ENCODE data around the gene AQP2.

Gene AQP2

GRCh38 chr12:49965836-49966235 lies 15.3 kb downstream of the AQP2 start:
- no peak overlapping the region for H3K4me3 ChIP-seq (ENCODE audit: control insufficient read depth in 1 of 7, extremely low read depth in 1 of 7, insufficient read depth in 4 of 7, low read depth in 2 of 7, low read length in 6 of 7)
- no peaks in the 10 kb centered on the region for H3K9me3 ChIP-seq (ENCODE audit: control extremely low read depth in 1 of 5, control insufficient read depth in 4 of 5, insufficient read depth in 2 of 5, low read depth in 1 of 5, low read length in 4 of 5)
- ChIA-PET CTCF (interaction anchor here (0.8 to 12.6 kb wide), 24 partner anchors 7 to 199 kb away, joined by 3 to 209 read pairs (median 17); partner anchors contain the start of genes COX14 and RACGAP1), POLR2A (no interaction called here)
- no peaks in the 10 kb centered on the region for H3K36me3 ChIP-seq (ENCODE audit: control insufficient read depth in 4 of 4, insufficient read depth in 4 of 4, low read length in 3 of 4)
- H3K27ac ChIP-seq (ENCODE audit: insufficient read depth in 1 of 2, low read depth in 1 of 2, low read length in 2 of 2, poor library complexity in 1 of 2, severe bottlenecking in 2 of 2): no peak overlapping the region
- H3K4me1 ChIP-seq (ENCODE audit: control extremely low read depth in 1 of 4, control insufficient read depth in 4 of 4, insufficient read depth in 4 of 4, low read length in 3 of 4): peaks cover 0 to 41% (median 34%) of the 10 kb centered on the region in 4 experiments
- no peak for DNase-seq
- WGBS (ENCODE audit: insufficient coverage): 67% methylated on average over 5 of the region's 6 CpGs
- peaks cover 0 to 62% (median 17%) of the 10 kb centered on the region in 5 experiments for H3K27me3 ChIP-seq (replicated peaks in 2 of 5; ENCODE audit: control insufficient read depth in 4 of 5, insufficient read depth in 5 of 5, low read length in 4 of 5)

GRCh38 chr12:49966511-49967041 lies 16.0 kb downstream of the AQP2 start:
- Histone ChIP-seq H3K4me1 (ENCODE audit: control extremely low read depth in 1 of 4, control insufficient read depth in 4 of 4, insufficient read depth in 4 of 4, low read length in 3 of 4) (peaks cover 0 to 34% (median 29%) of the 10 kb centered on the region in 4 experiments), H3K27me3 (replicated peaks in 2 of 5; ENCODE audit: control insufficient read depth in 4 of 5, insufficient read depth in 5 of 5, low read length in 4 of 5) (peaks cover 0 to 54% (median 17%) of the 10 kb centered on the region in 5 experiments), H3K36me3 (ENCODE audit: control insufficient read depth in 4 of 4, insufficient read depth in 4 of 4, low read length in 3 of 4) (no peaks in the 10 kb centered on the region), H3K27ac (ENCODE audit: insufficient read depth in 1 of 2, low read depth in 1 of 2, low read length in 2 of 2, poor library complexity in 1 of 2, severe bottlenecking in 2 of 2) (no peak overlapping the region), H3K9me3 (ENCODE audit: control extremely low read depth in 1 of 5, control insufficient read depth in 4 of 5, insufficient read depth in 2 of 5, low read depth in 1 of 5, low read length in 4 of 5) (no peaks in the 10 kb centered on the region), H3K4me3 (ENCODE audit: control insufficient read depth in 1 of 7, extremely low read depth in 1 of 7, insufficient read depth in 4 of 7, low read depth in 2 of 7, low read length in 6 of 7) (no peak overlapping the region)
- 29% methylated on average over 14 of the region's 16 CpGs for WGBS (ENCODE audit: insufficient coverage)
- CTCF ChIA-PET: interaction anchor here (0.8 to 12.6 kb wide), 29 partner anchors 8 to 199 kb away, joined by 3 to 209 read pairs (median 12); partner anchors contain the start of genes AQP2, COX14 and RACGAP1
- POLR2A ChIA-PET: interaction anchor here (1.1 to 1.3 kb wide), 2 partner anchors 14 to 100 kb away, joined by 3 to 4 read pairs; no protein-coding TSS in a partner anchor
- no peak for DNase-seq

- H3K27me3 ChIP-seq (replicated peaks in 2 of 5; ENCODE audit: control insufficient read depth in 4 of 5, insufficient read depth in 5 of 5, low read length in 4 of 5): peaks cover 0 to 50% (median 17%) of the 10 kb centered on the region in 5 experiments
- no peaks in the 10 kb centered on the region for H3K36me3 ChIP-seq (ENCODE audit: control insufficient read depth in 4 of 4, insufficient read depth in 4 of 4, low read length in 3 of 4)
- under 1% methylated on average over 28 of the region's 40 CpGs for WGBS (ENCODE audit: insufficient coverage)
- no peak overlapping the region for H3K27ac ChIP-seq (ENCODE audit: insufficient read depth in 1 of 2, low read depth in 1 of 2, low read length in 2 of 2, poor library complexity in 1 of 2, severe bottlenecking in 2 of 2)
- ChIA-PET CTCF (interaction anchor here (0.6 to 12.6 kb wide), 35 partner anchors 9 to 284 kb away, joined by 3 to 209 read pairs (median 11); partner anchors contain the start of genes AQP2 and RACGAP1), POLR2A (interaction anchor here (0.6 to 1.3 kb wide), 3 partner anchors 13 to 99 kb away, joined by 3 to 4 read pairs (median 3); no protein-coding TSS in a partner anchor)
- no peaks in the 10 kb centered on the region for H3K9me3 ChIP-seq (ENCODE audit: control extremely low read depth in 1 of 5, control insufficient read depth in 4 of 5, insufficient read depth in 2 of 5, low read depth in 1 of 5, low read length in 4 of 5)
- peak; percentile 85 to 92 (median 90) for DNase-seq
- H3K4me1 ChIP-seq (ENCODE audit: control extremely low read depth in 1 of 4, control insufficient read depth in 4 of 4, insufficient read depth in 4 of 4, low read length in 3 of 4): peaks cover 0 to 32% (median 28%) of the 10 kb centered on the region in 4 experiments
- H3K4me3 ChIP-seq (ENCODE audit: control insufficient read depth in 1 of 7, extremely low read depth in 1 of 7, insufficient read depth in 4 of 7, low read depth in 2 of 7, low read length in 6 of 7): peak overlapping the region in 6 of 7 experiments; percentile 33 to 72 (median 56)
Measured at GRCh38 chr12:49967042-49967776, 16.7 kb downstream of the AQP2 start.

- H3K4me3 ChIP-seq (ENCODE audit: control insufficient read depth in 1 of 7, extremely low read depth in 1 of 7, insufficient read depth in 4 of 7, low read depth in 2 of 7, low read length in 6 of 7): peak overlapping the region in 6 of 7 experiments; percentile 30 to 72 (median 56)
- peaks cover 0 to 44% (median 17%) of the 10 kb centered on the region in 5 experiments for H3K27me3 ChIP-seq (replicated peaks in 2 of 5; ENCODE audit: control insufficient read depth in 4 of 5, insufficient read depth in 5 of 5, low read length in 4 of 5)
- DNase-seq: no peak
- WGBS (ENCODE audit: insufficient coverage): 30% methylated on average over 11 of the region's 15 CpGs
- H3K4me1 ChIP-seq (ENCODE audit: control extremely low read depth in 1 of 4, control insufficient read depth in 4 of 4, insufficient read depth in 4 of 4, low read length in 3 of 4): peaks cover 0 to 32% (median 28%) of the 10 kb centered on the region in 4 experiments
- H3K36me3 ChIP-seq (ENCODE audit: control insufficient read depth in 4 of 4, insufficient read depth in 4 of 4, low read length in 3 of 4): no peaks in the 10 kb centered on the region
- no peak overlapping the region for H3K27ac ChIP-seq (ENCODE audit: insufficient read depth in 1 of 2, low read depth in 1 of 2, low read length in 2 of 2, poor library complexity in 1 of 2, severe bottlenecking in 2 of 2)
- ChIA-PET POLR2A (interaction anchor here (0.6 to 1.3 kb wide), 4 partner anchors 12 to 98 kb away, joined by 3 to 4 read pairs (median 3); no protein-coding TSS in a partner anchor), CTCF (interaction anchor here (0.6 to 12.6 kb wide), 33 partner anchors 8 to 285 kb away, joined by 3 to 209 read pairs (median 11); partner anchors contain the start of gene AQP2)
- H3K9me3 ChIP-seq (ENCODE audit: control extremely low read depth in 1 of 5, control insufficient read depth in 4 of 5, insufficient read depth in 2 of 5, low read depth in 1 of 5, low read length in 4 of 5): no peaks in the 10 kb centered on the region
Measured at GRCh38 chr12:49967777-49968250, 17.3 kb downstream of the AQP2 start.

GRCh38 chr12:49968471-49968870 lies 17.9 kb downstream of the AQP2 start:
- peaks cover 0 to 32% (median 28%) of the 10 kb centered on the region in 4 experiments for H3K4me1 ChIP-seq (ENCODE audit: control extremely low read depth in 1 of 4, control insufficient read depth in 4 of 4, insufficient read depth in 4 of 4, low read length in 3 of 4)
- 92% methylated on average over 5 of the region's 6 CpGs for WGBS (ENCODE audit: insufficient coverage)
- H3K27ac ChIP-seq (ENCODE audit: insufficient read depth in 1 of 2, low read depth in 1 of 2, low read length in 2 of 2, poor library complexity in 1 of 2, severe bottlenecking in 2 of 2): no peak overlapping the region
- no peak overlapping the region for H3K4me3 ChIP-seq (ENCODE audit: control insufficient read depth in 1 of 7, extremely low read depth in 1 of 7, insufficient read depth in 4 of 7, low read depth in 2 of 7, low read length in 6 of 7)
- DNase-seq: no peak
- CTCF ChIA-PET: interaction anchor here (0.8 to 12.6 kb wide), 19 partner anchors 8 to 107 kb away, joined by 3 to 209 read pairs (median 29); partner anchors contain the start of gene AQP2
- H3K36me3 ChIP-seq (ENCODE audit: control insufficient read depth in 4 of 4, insufficient read depth in 4 of 4, low read length in 3 of 4): no peaks in the 10 kb centered on the region
- POLR2A ChIA-PET: interaction anchor here (0.7 kb wide), 1 partner anchor 96 kb away, joined by 3 read pairs; no protein-coding TSS in a partner anchor
- H3K27me3 ChIP-seq (replicated peaks in 2 of 5; ENCODE audit: control insufficient read depth in 4 of 5, insufficient read depth in 5 of 5, low read length in 4 of 5): peaks cover 0 to 37% (median 14%) of the 10 kb centered on the region in 5 experiments
- no peaks in the 10 kb centered on the region for H3K9me3 ChIP-seq (ENCODE audit: control extremely low read depth in 1 of 5, control insufficient read depth in 4 of 5, insufficient read depth in 2 of 5, low read depth in 1 of 5, low read length in 4 of 5)

GRCh38 chr12:49969027-49969426 lies 18.5 kb downstream of the AQP2 start:
- POLR2A ChIA-PET: no interaction called here
- Histone ChIP-seq H3K9me3 (ENCODE audit: control extremely low read depth in 1 of 5, control insufficient read depth in 4 of 5, insufficient read depth in 2 of 5, low read depth in 1 of 5, low read length in 4 of 5) (no peaks in the 10 kb centered on the region), H3K27ac (ENCODE audit: insufficient read depth in 1 of 2, low read depth in 1 of 2, low read length in 2 of 2, poor library complexity in 1 of 2, severe bottlenecking in 2 of 2) (no peak overlapping the region), H3K4me3 (ENCODE audit: control insufficient read depth in 1 of 7, extremely low read depth in 1 of 7, insufficient read depth in 4 of 7, low read depth in 2 of 7, low read length in 6 of 7) (no peak overlapping the region), H3K36me3 (ENCODE audit: control insufficient read depth in 4 of 4, insufficient read depth in 4 of 4, low read length in 3 of 4) (no peaks in the 10 kb centered on the region), H3K27me3 (replicated peaks in 2 of 5; ENCODE audit: control insufficient read depth in 4 of 5, insufficient read depth in 5 of 5, low read length in 4 of 5) (peaks cover 0 to 32% (median 11%) of the 10 kb centered on the region in 5 experiments), H3K4me1 (ENCODE audit: control extremely low read depth in 1 of 4, control insufficient read depth in 4 of 4, insufficient read depth in 4 of 4, low read length in 3 of 4) (peaks cover 0 to 32% (median 28%) of the 10 kb centered on the region in 4 experiments)
- WGBS (ENCODE audit: insufficient coverage): 78% methylated on average over 3 of the region's 5 CpGs
- DNase-seq: no peak
- CTCF ChIA-PET: interaction anchor here (0.8 to 12.6 kb wide), 16 partner anchors 11 to 106 kb away, joined by 3 to 209 read pairs (median 30); partner anchors contain the start of gene RACGAP1
